HCT116 (cell line): ENCODE measurements around the gene CDK14. TPM values are rescaled to one million over a fixed set of nuclear protein-coding genes. Genes with fewer than 3 reads are reported as not detected.

Source experiments
- ATAC-seq: fragments of 200-7000 bp; cut with Tn5 transposase; 2 replicates; pipeline ENCODE4 v1.9.1; 2020; ENCODE audit warnings: mild to moderate bottlenecking, moderate library complexity
- BruUV-seq: library from RNA; stranded (reverse); fragments of 400-500 nt; replicated peaks from 2 replicates; lab custom pipeline; 2021; lab: Mats Ljungman, UMichigan
- CTCF ChIA-PET: fragments of 300-600 bp; sonication (Branson Sonifier 250); formaldehyde crosslinking; loops from one replicate; lab custom pipeline; 2021; ENCODE audit warnings: antibody characterized with exemption; lab: Charles Lee
- POLR2A ChIA-PET: fragments of 300-600, 350-600 bp; sonication (Branson Sonifier 250); formaldehyde crosslinking; loops from one replicate; lab custom pipeline; 2021; ENCODE audit warnings: antibody characterized with exemption; lab: Charles Lee
- RAD21 ChIA-PET, 2 experiments: fragments of 300-600 bp; sonication (Branson Sonifier 250); formaldehyde crosslinking; loops; one replicate each; lab custom pipeline; 2023; ENCODE audit warnings: low total read pairs in 2 of 2; ENCODE audit not compliant: uncharacterized antibody in 2 of 2, unreplicated experiment in 2 of 2, low non-redundant PET in 1 of 2; lab: Charles Lee
- DNase-seq: peaks from one replicate; pipeline ENCODE4 v3.0.0-alpha.2; 2010; ENCODE audit warnings: low read depth, low spot score
- H2AFZ ChIP-seq: fragments of 200-600 bp; shearing (Covaris generic), sonication (generic); 2 replicates; pipeline ENCODE4 v1.6.1; 2017; ENCODE audit warnings: low read depth, mixed run types, mixed read lengths, antibody characterized with exemption, low read length; ENCODE audit not compliant: poor library complexity, severe bottlenecking
- H3K27ac ChIP-seq: 2 replicates; pipeline ENCODE4 v1.5.1; 2012; ENCODE audit warnings: low read depth, low read length
- H3K27me3 ChIP-seq: fragments of 200-600 bp; sonication (generic); 2 replicates; pipeline ENCODE4 v1.6.1; 2016; ENCODE audit warnings: mixed run types, low read length, mixed read lengths; ENCODE audit not compliant: insufficient read depth
- H3K36me3 ChIP-seq, 2 experiments: fragments of 200-500 bp in 1 of 2; fragments of 200-600 bp in 1 of 2; sonication (Bioruptor generic) in 1 of 2; sonication (generic) in 1 of 2; 2 replicates each; pipeline versions ENCODE4 v1.5.1 to v1.6.1; 2014 to 2016; ENCODE audit warnings: low read length in 2 of 2, inconsistent platforms in 1 of 2, mixed read lengths in 1 of 2, mixed run types in 1 of 2; ENCODE audit not compliant: insufficient read depth in 2 of 2, control insufficient read depth in 1 of 2
- H3K4me1 ChIP-seq, 2 experiments: fragments of 200-600 bp in 1 of 2; sonication (generic) in 1 of 2; 2 replicates each; pipeline versions ENCODE4 v1.5.1 to v1.6.1; 2012 to 2017; ENCODE audit warnings: low read length in 2 of 2, inconsistent platforms in 1 of 2, mild to moderate bottlenecking in 1 of 2, mixed read lengths in 1 of 2, mixed run types in 1 of 2, moderate library complexity in 1 of 2; ENCODE audit not compliant: insufficient read depth in 2 of 2, control insufficient read depth in 1 of 2
- H3K4me2 ChIP-seq: fragments of 200-600 bp; sonication (generic); 2 replicates; pipeline ENCODE4 v1.6.1; 2017; ENCODE audit warnings: mixed run types, low read length, mixed read lengths
- H3K4me3 ChIP-seq, 2 experiments: fragments of 200-600 bp in 1 of 2; sonication (generic) in 1 of 2; replicated peaks in 1 of 2; 2 replicates each; pipeline ENCODE4 v1.5.1; 2011 to 2016; ENCODE audit warnings: low read length in 2 of 2, control low read depth in 1 of 2, low read depth in 1 of 2, mild to moderate bottlenecking in 1 of 2, mixed read lengths in 1 of 2, mixed run types in 1 of 2
- H3K79me2 ChIP-seq: fragments of 200-600 bp; sonication (generic); 2 replicates; pipeline ENCODE4 v1.6.1; 2017; ENCODE audit warnings: mild to moderate bottlenecking, mixed run types, low read length, moderate library complexity, mixed read lengths; ENCODE audit not compliant: insufficient read depth
- H3K9ac ChIP-seq: fragments of 200-600 bp; sonication (generic); 2 replicates; pipeline ENCODE4 v1.6.1; 2016; ENCODE audit warnings: low read length, mixed read lengths
- H3K9me2 ChIP-seq: fragments of 200-600 bp; sonication (generic), shearing (Covaris generic); 2 replicates; pipeline ENCODE4 v1.6.1; 2017; ENCODE audit warnings: mixed run types, mild to moderate bottlenecking, moderate library complexity; ENCODE audit not compliant: insufficient read depth
- H3K9me3 ChIP-seq, 2 experiments: fragments of 200-500 bp in 1 of 2; fragments of 200-600 bp in 1 of 2; sonication (Bioruptor generic) in 1 of 2; sonication (generic) in 1 of 2; 2 replicates each; pipeline ENCODE4 v1.6.1; 2014 to 2017; ENCODE audit warnings: low read length in 2 of 2, mixed read lengths in 2 of 2, inconsistent platforms in 1 of 2, low read depth in 1 of 2, mild to moderate bottlenecking in 1 of 2, mixed run types in 1 of 2, moderate library complexity in 1 of 2; ENCODE audit not compliant: control insufficient read depth in 1 of 2, insufficient read depth in 1 of 2
- H4K20me1 ChIP-seq: fragments of 200-600 bp; sonication (generic), shearing (Covaris generic); 2 replicates; pipeline ENCODE4 v1.6.1; 2017; ENCODE audit warnings: mixed run types, mild to moderate bottlenecking, moderate library complexity; ENCODE audit not compliant: insufficient read depth
- CBX3 ChIP-seq: IDR thresholded peaks from 2 replicates; pipeline ENCODE4 v1.6.1; 2012; ENCODE audit warnings: low read depth
- CEBPB ChIP-seq: IDR thresholded peaks from 2 replicates; pipeline ENCODE4 v1.6.1; 2012; ENCODE audit warnings: low read depth
- CTCF ChIP-seq, 3 experiments: fragments of 200-600 bp in 1 of 3; sonication (generic) in 1 of 3; IDR thresholded peaks in 2 of 3; conservative IDR thresholded peaks in 1 of 3; 2 replicates each; pipeline ENCODE4 v1.5.1; 2012 to 2017; ENCODE audit warnings: low read depth in 2 of 3, low read length in 2 of 3, antibody characterized with exemption in 1 of 3, borderline replicate concordance in 1 of 3, control low read depth in 1 of 3, mild to moderate bottlenecking in 1 of 3, mixed read lengths in 1 of 3, mixed run types in 1 of 3, moderate library complexity in 1 of 3; ENCODE audit not compliant: insufficient read depth in 1 of 3
- ELF1 ChIP-seq: IDR thresholded peaks from 2 replicates; pipeline ENCODE4 v1.6.1; 2012; ENCODE audit warnings: low read depth, borderline replicate concordance
- EZH2 ChIP-seq: fragments of 200-600 bp; sonication (generic); IDR thresholded peaks from 2 replicates; pipeline ENCODE4 v1.6.1; 2017; ENCODE audit warnings: antibody characterized with exemption, mixed run types
- EZH2phosphoT487 ChIP-seq: fragments of 200-600 bp; IDR thresholded peaks from 2 replicates; pipeline ENCODE4 v1.6.1; 2018; ENCODE audit warnings: antibody characterized with exemption, borderline replicate concordance
- FOSL1 ChIP-seq: IDR thresholded peaks from 2 replicates; pipeline ENCODE4 v1.6.1; 2012; ENCODE audit warnings: low read depth
- JUND ChIP-seq: IDR thresholded peaks from 2 replicates; pipeline ENCODE4 v1.6.1; 2012
- MAX ChIP-seq: IDR thresholded peaks from 2 replicates; pipeline ENCODE4 v1.6.1; 2012
- POLR2A ChIP-seq: IDR thresholded peaks from 2 replicates; pipeline ENCODE4 v1.7.0; 2011; ENCODE audit warnings: borderline replicate concordance; ENCODE audit not compliant: insufficient read depth, insufficient read length; ENCODE audit errors: extremely low read depth
- RAD21 ChIP-seq: IDR thresholded peaks from 2 replicates; pipeline ENCODE4 v1.6.1; 2012; ENCODE audit warnings: low read depth, mild to moderate bottlenecking
- REST ChIP-seq: IDR thresholded peaks from 2 replicates; pipeline ENCODE4 v1.6.1; 2012; ENCODE audit warnings: low read depth
- SP1 ChIP-seq: IDR thresholded peaks from 2 replicates; pipeline ENCODE4 v1.6.1; 2012; ENCODE audit warnings: low read depth
- SRF ChIP-seq: IDR thresholded peaks from 2 replicates; pipeline ENCODE4 v1.6.1; 2012; ENCODE audit warnings: low read depth
- TCF7L2 ChIP-seq: IDR thresholded peaks from 2 replicates; pipeline ENCODE4 v1.7.0; 2011; ENCODE audit warnings: borderline replicate concordance, inconsistent platforms; ENCODE audit not compliant: insufficient read depth, insufficient read length; ENCODE audit errors: extremely low read depth
- YY1 ChIP-seq: IDR thresholded peaks from 2 replicates; pipeline ENCODE4 v1.6.1; 2011; ENCODE audit warnings: low read length, low read depth, moderate library complexity, mild to moderate bottlenecking; ENCODE audit not compliant: insufficient replicate concordance; ENCODE audit errors: extremely low read depth
- ZBTB33 ChIP-seq: IDR thresholded peaks from 2 replicates; pipeline ENCODE4 v1.6.1; 2011; ENCODE audit warnings: mild to moderate bottlenecking, low read length, moderate library complexity; ENCODE audit not compliant: insufficient replicate concordance; ENCODE audit errors: extremely low read depth
- intact Hi-C: fragments of 100-400 bp; cut with micrococcal nuclease; formaldehyde crosslinking; loops from 2 replicates; pipeline ENCODE4 v1.10.0; 2022
- total RNA-seq: library from RNA; stranded (reverse); gene quantifications from one replicate; pipeline ENCODE4 v1.2.1, GENCODE V29; 2021; ENCODE audit not compliant: unreplicated experiment

The CDK14 gene
- total RNA-seq, 1 experiment from 2014 or later: 10.2 TPM

- DNase-seq (no peak), ATAC-seq (no peak)
- Histone ChIP-seq H4K20me1 (no peaks in the 10 kb centered on the region), H3K4me2 (no peak overlapping the region), H3K9ac (no peak overlapping the region)
- RAD21 ChIA-PET: no interaction called here
- TF ChIP-seq ELF1: no peak
- TF ChIP-seq CEBPB: no peak
- no peak for TF ChIP-seq SRF
- no peak for TF ChIP-seq TCF7L2
- no peak for TF ChIP-seq MAX
- no peak for TF ChIP-seq POLR2A
- no peak for TF ChIP-seq FOSL1
- TF ChIP-seq CBX3: no peak
- no peak for TF ChIP-seq JUND
- no peak for TF ChIP-seq YY1
- TF ChIP-seq RAD21: no peak
- no peak for TF ChIP-seq EZH2
- TF ChIP-seq SP1: no peak
- TF ChIP-seq EZH2phosphoT487: no peak
- no peak for TF ChIP-seq REST
- TF ChIP-seq CTCF (IDR thresholded peaks at IDR 0.05 in 2 of 3, conservative IDR thresholded peaks at IDR 0.05 in 1 of 3; ENCODE audit: borderline replicate concordance in 1 of 3, insufficient read depth in 1 of 3, low read depth in 2 of 3, low read length in 2 of 3): no peak
- TF ChIP-seq ZBTB33: no peak
- TF ChIP-seq, all 23 proteins: peak for 0
- H3K9me3 ChIP-seq: no peaks in the 10 kb centered on the region
- no TSS peak for BruUV-seq
- H3K27me3 ChIP-seq: no peaks in the 10 kb centered on the region
- no peaks in the 10 kb centered on the region for H3K36me3 ChIP-seq
- no peaks in the 10 kb centered on the region for H3K9me2 ChIP-seq
- no peaks in the 10 kb centered on the region for H3K4me1 ChIP-seq
- no peak overlapping the region for H2AFZ ChIP-seq
- intact Hi-C loops: no loop called here
- no peak overlapping the region for H3K27ac ChIP-seq
- no peaks in the 10 kb centered on the region for H3K79me2 ChIP-seq
- H3K4me3 ChIP-seq: no peak overlapping the region
- ChIA-PET CTCF (no interaction called here), POLR2A (no interaction called here)
Measured at GRCh38 chr7:90701771-90702170, 105.7 kb downstream of the CDK14 start.
